Measurements from ENCODE around the gene EDNRA. TPM values are rescaled to one million over a fixed set of nuclear protein-coding genes. Genes with fewer than 3 reads are reported as not detected.

Gene EDNRA
- polyA plus RNA-seq, 1 of the 3 experiments (the other 2 are of a cell fraction): 1.2 TPM

DNA sequence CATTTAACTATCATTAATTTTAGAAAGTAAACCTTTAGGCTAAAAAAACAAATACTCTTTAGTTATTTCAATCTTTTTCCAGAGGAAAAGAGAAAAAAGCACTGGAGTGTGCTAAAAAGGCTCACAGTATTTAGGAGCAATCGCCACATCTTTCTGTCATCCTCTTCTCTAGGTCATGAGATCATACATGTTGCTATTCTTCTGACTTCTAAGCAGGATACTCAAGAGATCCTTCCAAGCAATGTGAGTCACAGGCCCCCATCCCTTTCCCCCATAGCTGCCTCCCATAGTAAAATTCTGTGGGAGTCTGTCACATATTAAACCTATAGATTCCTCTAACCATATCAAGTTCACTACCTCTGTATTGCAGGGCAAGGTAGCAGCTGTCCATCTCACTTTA, 7.7 kb downstream of the EDNRA start:
- CTCF ChIA-PET: no interaction called here
- TF ChIP-seq FOXM1 (IDR thresholded peaks at IDR 0.05; ENCODE audit: low read depth): no peak
- TF ChIP-seq GABPA (IDR thresholded peaks at IDR 0.05; ENCODE audit: low read depth): no peak
- no peak for TF ChIP-seq YY1 (IDR thresholded peaks at IDR 0.05; ENCODE audit: low read depth)
- TF ChIP-seq FOXJ3 (CRISPR knock-in tag; IDR thresholded peaks at IDR 0.05): no peak
- no peak for TF ChIP-seq TCF12 (IDR thresholded peaks at IDR 0.05)
- TF ChIP-seq, protein P1, sequence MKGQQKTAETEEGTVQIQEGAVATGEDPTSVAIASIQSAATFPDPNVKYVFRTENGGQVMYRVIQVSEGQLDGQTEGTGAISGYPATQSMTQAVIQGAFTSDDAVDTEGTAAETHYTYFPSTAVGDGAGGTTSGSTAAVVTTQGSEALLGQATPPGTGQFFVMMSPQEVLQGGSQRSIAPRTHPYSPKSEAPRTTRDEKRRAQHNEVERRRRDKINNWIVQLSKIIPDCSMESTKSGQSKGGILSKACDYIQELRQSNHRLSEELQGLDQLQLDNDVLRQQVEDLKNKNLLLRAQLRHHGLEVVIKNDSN (IDR thresholded peaks at IDR 0.05; ENCODE audit: borderline replicate concordance, low read depth): no peak
- TF ChIP-seq, protein P2, sequence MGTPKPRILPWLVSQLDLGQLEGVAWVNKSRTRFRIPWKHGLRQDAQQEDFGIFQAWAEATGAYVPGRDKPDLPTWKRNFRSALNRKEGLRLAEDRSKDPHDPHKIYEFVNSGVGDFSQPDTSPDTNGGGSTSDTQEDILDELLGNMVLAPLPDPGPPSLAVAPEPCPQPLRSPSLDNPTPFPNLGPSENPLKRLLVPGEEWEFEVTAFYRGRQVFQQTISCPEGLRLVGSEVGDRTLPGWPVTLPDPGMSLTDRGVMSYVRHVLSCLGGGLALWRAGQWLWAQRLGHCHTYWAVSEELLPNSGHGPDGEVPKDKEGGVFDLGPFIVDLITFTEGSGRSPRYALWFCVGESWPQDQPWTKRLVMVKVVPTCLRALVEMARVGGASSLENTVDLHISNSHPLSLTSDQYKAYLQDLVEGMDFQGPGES (IDR thresholded peaks at IDR 0.05; ENCODE audit: low read depth, low read length): no peak
- no peak for TF ChIP-seq TEAD4 (IDR thresholded peaks at IDR 0.05; ENCODE audit: borderline replicate concordance, insufficient read depth)
- no peak for TF ChIP-seq CHD2 (IDR thresholded peaks at IDR 0.05; ENCODE audit: low read length, partially characterized antibody)
- no peak for TF ChIP-seq RFX5 (IDR thresholded peaks at IDR 0.05; ENCODE audit: low read length)
- no peak for TF ChIP-seq NRF1 (IDR thresholded peaks at IDR 0.05; ENCODE audit: low read depth, low read length)
- no peak for TF ChIP-seq RXRA (IDR thresholded peaks at IDR 0.05; ENCODE audit: borderline replicate concordance, low read depth)
- no peak for TF ChIP-seq MEF2A (IDR thresholded peaks at IDR 0.05; ENCODE audit: borderline replicate concordance, low read depth)
- no peak for TF ChIP-seq ELF1 (IDR thresholded peaks at IDR 0.05)
- TF ChIP-seq, protein P3, sequence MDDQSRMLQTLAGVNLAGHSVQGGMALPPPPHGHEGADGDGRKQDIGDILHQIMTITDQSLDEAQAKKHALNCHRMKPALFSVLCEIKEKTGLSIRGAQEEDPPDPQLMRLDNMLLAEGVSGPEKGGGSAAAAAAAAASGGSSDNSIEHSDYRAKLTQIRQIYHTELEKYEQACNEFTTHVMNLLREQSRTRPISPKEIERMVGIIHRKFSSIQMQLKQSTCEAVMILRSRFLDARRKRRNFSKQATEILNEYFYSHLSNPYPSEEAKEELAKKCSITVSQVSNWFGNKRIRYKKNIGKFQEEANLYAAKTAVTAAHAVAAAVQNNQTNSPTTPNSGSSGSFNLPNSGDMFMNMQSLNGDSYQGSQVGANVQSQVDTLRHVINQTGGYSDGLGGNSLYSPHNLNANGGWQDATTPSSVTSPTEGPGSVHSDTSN (IDR thresholded peaks at IDR 0.05): no peak
- TF ChIP-seq, protein P4, sequence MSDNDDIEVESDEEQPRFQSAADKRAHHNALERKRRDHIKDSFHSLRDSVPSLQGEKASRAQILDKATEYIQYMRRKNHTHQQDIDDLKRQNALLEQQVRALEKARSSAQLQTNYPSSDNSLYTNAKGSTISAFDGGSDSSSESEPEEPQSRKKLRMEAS (IDR thresholded peaks at IDR 0.05; ENCODE audit: low read depth): no peak
- no peak for TF ChIP-seq RAD21 (IDR thresholded peaks at IDR 0.05; ENCODE audit: low read length)
- TF ChIP-seq, protein P5, sequence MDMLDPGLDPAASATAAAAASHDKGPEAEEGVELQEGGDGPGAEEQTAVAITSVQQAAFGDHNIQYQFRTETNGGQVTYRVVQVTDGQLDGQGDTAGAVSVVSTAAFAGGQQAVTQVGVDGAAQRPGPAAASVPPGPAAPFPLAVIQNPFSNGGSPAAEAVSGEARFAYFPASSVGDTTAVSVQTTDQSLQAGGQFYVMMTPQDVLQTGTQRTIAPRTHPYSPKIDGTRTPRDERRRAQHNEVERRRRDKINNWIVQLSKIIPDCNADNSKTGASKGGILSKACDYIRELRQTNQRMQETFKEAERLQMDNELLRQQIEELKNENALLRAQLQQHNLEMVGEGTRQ (IDR thresholded peaks at IDR 0.05; ENCODE audit: borderline replicate concordance, low read depth, low read length): no peak
- DNase-seq: no peak
- Histone ChIP-seq H3K27me3 (ENCODE audit: insufficient read depth) (no peaks in the 10 kb centered on the region), H3K79me2 (ENCODE audit: insufficient read depth) (no peaks in the 10 kb centered on the region), H3K4me1 (ENCODE audit: control insufficient read depth in 1 of 2, insufficient read depth in 2 of 2, low read depth in 1 of 2, low read length in 1 of 2) (peaks cover 16% of the 10 kb centered on the region in 2 experiments; a peak in 3 of 4 replicates), H4K20me1 (ENCODE audit: insufficient read depth) (no peaks in the 10 kb centered on the region), H3K36me3 (replicated peaks in 1 of 2; ENCODE audit: control insufficient read depth in 1 of 2, insufficient read depth in 2 of 2, low read length in 1 of 2) (no peaks in the 10 kb centered on the region), H3K27ac (ENCODE audit: low read depth in 2 of 2, low read length in 1 of 2) (no peak overlapping the region), H3K4me2 (no peak overlapping the region), H3K9ac (no peak overlapping the region), H3K4me3 (ENCODE audit: low read depth in 2 of 2, low read length in 1 of 2) (no peak overlapping the region), H3K9me3 (no peaks in the 10 kb centered on the region), H3F3A (replicated peaks; ENCODE audit: insufficient read depth) (peaks cover 4% of the 10 kb centered on the region), H3K9me2 (no peaks in the 10 kb centered on the region), H2AFZ (ENCODE audit: low read depth) (no peak overlapping the region)
- 92% methylated on average over 1 of the region's 1 CpG for WGBS (ENCODE audit: low lambda C conversion rate)
- POLR2A ChIA-PET: no interaction called here

Data from SK-N-SH (cell line).